Kidney epithelial cell (primary cell): Measurements from ENCODE around the gene GAS2L2. TPM values are rescaled to one million over a fixed set of nuclear protein-coding genes. Genes with fewer than 3 reads are reported as not detected.

Experiments
- DNase-seq: peaks from one replicate; pipeline ENCODE4 v3.0.0-alpha.2; 2010; ENCODE audit warnings: low read depth
- H3K27me3 ChIP-seq: 2 replicates; pipeline ENCODE4 v1.6.0; 2011; ENCODE audit warnings: low read length; ENCODE audit not compliant: control insufficient read depth, insufficient read depth
- H3K36me3 ChIP-seq: 2 replicates; pipeline ENCODE4 v1.5.1; 2011; ENCODE audit warnings: low read length; ENCODE audit not compliant: control insufficient read depth, insufficient read depth
- H3K4me3 ChIP-seq: 2 replicates; pipeline ENCODE4 v1.5.1; 2011; ENCODE audit warnings: low read depth, mild to moderate bottlenecking, control low read depth, low read length
- CTCF ChIP-seq: IDR thresholded peaks from 2 replicates; pipeline ENCODE4 v1.5.1; 2011; ENCODE audit warnings: mild to moderate bottlenecking, moderate library complexity, low read length, control low read depth, inconsistent platforms; ENCODE audit not compliant: insufficient read depth, poor library complexity, severe bottlenecking
- total RNA-seq: library from RNA; depleted of rRNA; stranded (reverse); fragments of >200 nt; gene quantifications from 2 replicates; pipeline ENCODE4 v1.2.3, GENCODE V29; 2015

The GAS2L2 gene
- total RNA-seq, 1 donor from 2014 or later, result not detected

- TF ChIP-seq CTCF, result no peak
- DNase-seq, result no peak
- H3K4me3 ChIP-seq, result no peak overlapping the region
- H3K27me3 ChIP-seq, result peaks cover 13% of the 10 kb centered on the region
- H3K36me3 ChIP-seq, result no peaks in the 10 kb centered on the region
Observed at GRCh38 chr17:35775583-35775982, 22.5 kb upstream of the GAS2L2 start.

GRCh38 chr17:35775039-35775438 is 22.0 kb upstream of the GAS2L2 start:
- DNase-seq, result no peak
- Histone ChIP-seq H3K4me3 (no peak overlapping the region), H3K27me3 (peaks cover 14% of the 10 kb centered on the region), H3K36me3 (no peaks in the 10 kb centered on the region)
- TF ChIP-seq CTCF, result no peak

- no peak for TF ChIP-seq CTCF
- no peaks in the 10 kb centered on the region for H3K36me3 ChIP-seq
- H3K27me3 ChIP-seq, result peaks cover 14% of the 10 kb centered on the region
- no peak overlapping the region for H3K4me3 ChIP-seq
- DNase-seq, result no peak
Observed at GRCh38 chr17:35774499-35774898, 21.5 kb upstream of the GAS2L2 start.

- Histone ChIP-seq H3K4me3 (no peak overlapping the region), H3K27me3 (peaks cover 17% of the 10 kb centered on the region), H3K36me3 (no peaks in the 10 kb centered on the region)
- no peak for TF ChIP-seq CTCF
- DNase-seq, result no peak
Observed at GRCh38 chr17:35773679-35774425, 20.8 kb upstream of the GAS2L2 start.

GRCh38 chr17:35773129-35773528 is 20.1 kb upstream of the GAS2L2 start:
- no peak for TF ChIP-seq CTCF
- DNase-seq, result no peak
- H3K36me3 ChIP-seq, result no peaks in the 10 kb centered on the region
- no peak overlapping the region for H3K4me3 ChIP-seq
- H3K27me3 ChIP-seq, result peaks cover 17% of the 10 kb centered on the region
